Upper lobe of left lung (tissue), 6 donors: ENCODE results near the gene TSPAN5. TPM values are rescaled to one million over a fixed set of nuclear protein-coding genes. Genes with fewer than 3 reads are reported as not detected.

Experiments
- ATAC-seq, 2 donors: fragments of 200-7000 bp; cut with Tn5 transposase; one replicate each; pipeline ENCODE4 v1.9.1; 2022; ENCODE audit warnings: mild to moderate bottlenecking in 2 of 2, moderate library complexity in 2 of 2; ENCODE audit not compliant: low FRiP score in 2 of 2
- DNase-seq, 2 donors: peaks; one replicate each; pipeline ENCODE4 v3.0.0-alpha.2; 2019 to 2020
- H3K27ac ChIP-seq, 4 donors: fragments of 200-600 bp; sonication (generic); one replicate each; pipeline ENCODE4 v1.5.1; 2016 to 2019
- H3K27me3 ChIP-seq, 4 donors: fragments of 200-600 bp; sonication (generic); one replicate each; pipeline ENCODE4 v1.5.1; 2017 to 2019
- H3K36me3 ChIP-seq, 4 donors: fragments of 200-600 bp; sonication (generic); one replicate each; pipeline ENCODE4 v1.5.1; 2016 to 2019
- H3K4me1 ChIP-seq, 4 donors: fragments of 200-600 bp; sonication (generic); one replicate each; pipeline ENCODE4 v1.5.1; 2018 to 2019
- H3K4me3 ChIP-seq, 4 donors: fragments of 200-600 bp; sonication (generic); one replicate each; pipeline ENCODE4 v1.5.1; 2017 to 2019; ENCODE audit warnings: mild to moderate bottlenecking in 2 of 4, moderate library complexity in 1 of 4
- H3K9me3 ChIP-seq, 4 donors: fragments of 200-600 bp; sonication (generic); one replicate each; pipeline ENCODE4 v1.5.1; 2018 to 2019
- EP300 ChIP-seq, 4 donors: sonication (generic); formaldehyde crosslinking; IDR thresholded peaks; one replicate each; pipeline ENCODE4 v1.5.1; 2017; ENCODE audit warnings: antibody characterized with exemption in 4 of 4, control low read depth in 2 of 4
- POLR2A ChIP-seq, 4 donors: fragments of 450-650 bp; IDR thresholded peaks; one replicate each; pipeline ENCODE4 v1.5.1; 2016 to 2017; ENCODE audit warnings: antibody characterized with exemption in 4 of 4, mild to moderate bottlenecking in 2 of 4
- POLR2AphosphoS5 ChIP-seq, 2 donors: sonication (generic); formaldehyde crosslinking; IDR thresholded peaks; one replicate each; pipeline ENCODE4 v1.5.1; 2017; ENCODE audit warnings: antibody characterized with exemption in 2 of 2
- WGBS, 2 donors: methylation state at CpG; one replicate each; pipeline ENCODE4 v1.1.5; 2017 to 2018; 5-methylcytosine and 5-hydroxymethylcytosine counted together
- total RNA-seq, 6 donors: library from RNA; depleted of rRNA in 4 of 6; stranded (reverse); fragments of >200 nt in 4 of 6; gene quantifications; one replicate each; pipeline versions ENCODE4 v1.1.0 to v1.2.1, GENCODE V29; 2016 to 2021
- TF ChIP-seq, protein P1 (sequence below), 6 experiments: fragments of 450-650 bp in 4 of 6; fragments of 200-600 bp in 2 of 6; sonication (generic) in 2 of 6; IDR thresholded peaks; one replicate each; pipeline ENCODE4 v1.5.1; 2016 to 2019; ENCODE audit warnings: antibody characterized with exemption in 6 of 6
- donor health status: DM: no; HTN: no; CAD: no; lungs with moderate emphysema.
- donor health status: DM: no; HTN: yes; CAD: no; lungs with severe emphysema.

Gene TSPAN5
- total RNA-seq, 6 donors from 2014 or later = 3.1 to 12.5 (median 7.2) TPM

- H3K4me3 ChIP-seq = no peak overlapping the region
- no peaks in the 10 kb centered on the region for H3K36me3 ChIP-seq
- no peaks in the 10 kb centered on the region for H3K4me1 ChIP-seq
- no peak overlapping the region for H3K27ac ChIP-seq
- 64 to 76% methylated on average over 5 of the region's 5 CpGs for WGBS, 2 donors
- no peak for DNase-seq
- no peaks in the 10 kb centered on the region for H3K27me3 ChIP-seq
- ATAC-seq = no peak
- no peaks in the 10 kb centered on the region for H3K9me3 ChIP-seq
- TF ChIP-seq, protein P1, sequence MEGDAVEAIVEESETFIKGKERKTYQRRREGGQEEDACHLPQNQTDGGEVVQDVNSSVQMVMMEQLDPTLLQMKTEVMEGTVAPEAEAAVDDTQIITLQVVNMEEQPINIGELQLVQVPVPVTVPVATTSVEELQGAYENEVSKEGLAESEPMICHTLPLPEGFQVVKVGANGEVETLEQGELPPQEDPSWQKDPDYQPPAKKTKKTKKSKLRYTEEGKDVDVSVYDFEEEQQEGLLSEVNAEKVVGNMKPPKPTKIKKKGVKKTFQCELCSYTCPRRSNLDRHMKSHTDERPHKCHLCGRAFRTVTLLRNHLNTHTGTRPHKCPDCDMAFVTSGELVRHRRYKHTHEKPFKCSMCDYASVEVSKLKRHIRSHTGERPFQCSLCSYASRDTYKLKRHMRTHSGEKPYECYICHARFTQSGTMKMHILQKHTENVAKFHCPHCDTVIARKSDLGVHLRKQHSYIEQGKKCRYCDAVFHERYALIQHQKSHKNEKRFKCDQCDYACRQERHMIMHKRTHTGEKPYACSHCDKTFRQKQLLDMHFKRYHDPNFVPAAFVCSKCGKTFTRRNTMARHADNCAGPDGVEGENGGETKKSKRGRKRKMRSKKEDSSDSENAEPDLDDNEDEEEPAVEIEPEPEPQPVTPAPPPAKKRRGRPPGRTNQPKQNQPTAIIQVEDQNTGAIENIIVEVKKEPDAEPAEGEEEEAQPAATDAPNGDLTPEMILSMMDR (IDR thresholded peaks at IDR 0.05) = no peak
- TF ChIP-seq POLR2AphosphoS5 (IDR thresholded peaks at IDR 0.05) (no peak), POLR2A (IDR thresholded peaks at IDR 0.05) (no peak), EP300 (IDR thresholded peaks at IDR 0.05) (no peak)
Observed at GRCh38 chr4:98522062-98522461, 136.3 kb downstream of the TSPAN5 start.

GRCh38 chr4:98521486-98521885, 136.9 kb downstream of the TSPAN5 start:
- Histone ChIP-seq H3K36me3 (no peaks in the 10 kb centered on the region), H3K27ac (no peak overlapping the region), H3K4me3 (no peak overlapping the region), H3K4me1 (no peaks in the 10 kb centered on the region), H3K9me3 (no peaks in the 10 kb centered on the region), H3K27me3 (no peaks in the 10 kb centered on the region)
- DNase-seq (no peak), ATAC-seq (no peak)
- TF ChIP-seq POLR2AphosphoS5 (IDR thresholded peaks at IDR 0.05) = no peak
- no peak for TF ChIP-seq POLR2A (IDR thresholded peaks at IDR 0.05)
- no peak for TF ChIP-seq EP300 (IDR thresholded peaks at IDR 0.05)
- TF ChIP-seq, protein P1 (IDR thresholded peaks at IDR 0.05) = no peak

DNA sequence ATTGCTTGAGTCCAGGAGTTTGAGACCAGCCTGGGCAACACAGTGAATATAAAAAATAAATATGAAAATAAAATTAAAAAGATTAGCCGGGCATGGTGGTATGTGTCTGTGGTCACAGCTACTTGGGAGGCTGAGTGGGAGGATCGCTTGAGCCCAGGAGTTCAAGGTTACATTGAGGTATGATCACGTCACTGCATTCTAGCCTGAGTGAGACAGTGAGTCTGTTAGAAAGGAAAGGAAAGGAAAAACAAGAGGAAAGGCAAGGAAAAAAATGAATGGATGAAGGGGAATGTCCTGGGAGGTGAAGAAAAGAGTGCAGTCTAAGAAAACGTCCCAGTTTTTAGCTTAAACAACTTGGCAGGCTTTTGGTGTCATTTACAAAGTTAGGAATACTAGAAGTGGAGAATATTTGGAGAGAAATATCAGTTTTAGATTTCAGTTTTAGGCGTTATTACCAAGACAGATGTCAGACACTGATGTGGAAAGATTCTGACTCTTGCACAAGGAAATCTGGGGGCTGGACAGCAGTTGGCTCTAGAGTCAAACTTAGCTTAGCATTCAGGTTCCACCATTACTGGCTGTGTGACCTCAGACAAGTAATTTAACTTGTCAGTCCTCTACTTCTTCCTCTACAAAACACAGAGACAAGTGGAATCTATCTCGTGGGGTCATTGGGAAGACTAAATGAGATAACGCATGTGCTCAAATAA, 139.0 kb downstream of the TSPAN5 start:
- no peak for ATAC-seq
- no peaks in the 10 kb centered on the region for H3K9me3 ChIP-seq
- TF ChIP-seq POLR2A (IDR thresholded peaks at IDR 0.05) (no peak), EP300 (IDR thresholded peaks at IDR 0.05) (no peak), POLR2AphosphoS5 (IDR thresholded peaks at IDR 0.05) (no peak)
- TF ChIP-seq, protein P1 (IDR thresholded peaks at IDR 0.05) = no peak

GRCh38 chr4:98518559-98519267, 139.7 kb downstream of the TSPAN5 start:
- no peaks in the 10 kb centered on the region for H3K27me3 ChIP-seq
- no peaks in the 10 kb centered on the region for H3K9me3 ChIP-seq
- TF ChIP-seq EP300 (IDR thresholded peaks at IDR 0.05) (no peak), POLR2AphosphoS5 (IDR thresholded peaks at IDR 0.05) (no peak)
- TF ChIP-seq, protein P1 (IDR thresholded peaks at IDR 0.05) = no peak
- H3K4me1 ChIP-seq = peaks cover 0 to 12% (median 0%) of the 10 kb centered on the region in 4 donors
- DNase-seq = no peak
- 84 to 96% methylated on average over 5 of the region's 5 CpGs for WGBS, 2 donors
- no peaks in the 10 kb centered on the region for H3K36me3 ChIP-seq
- ATAC-seq = no peak
- H3K4me3 ChIP-seq = no peak overlapping the region
- H3K27ac ChIP-seq = no peak overlapping the region

More for the DNA sequence above, 139.0 kb downstream of the TSPAN5 start:
- H3K27me3 ChIP-seq = no peaks in the 10 kb centered on the region
- no peak overlapping the region for H3K4me3 ChIP-seq
- no peak overlapping the region for H3K27ac ChIP-seq
- 83 to 88% methylated on average over 7 of the region's 7 CpGs for WGBS, 2 donors
- no peaks in the 10 kb centered on the region for H3K36me3 ChIP-seq
- peaks cover 0 to 12% (median 0%) of the 10 kb centered on the region in 4 donors for H3K4me1 ChIP-seq
- DNase-seq = no peak
